ENCODE measurements around the gene HRH1. TPM values are rescaled to one million over a fixed set of nuclear protein-coding genes. Genes with fewer than 3 reads are reported as not detected.

HRH1 gene
- total and polyA plus RNA-seq, 4 donors = 3.9 to 45.1 (median 13.4) TPM

Other genes with a start within 250 kb of the HRH1 start
- 1 to 10 TPM; 1.4 to 2.3 TPM for gene SLC6A1, start 161.7 kb upstream of the HRH1 start, total RNA-seq
- 1 to 10 TPM in 1 of 2 donors, under 1 TPM in 1; 0.50 to 4.9 TPM for gene SLC6A1, start 161.7 kb upstream of the HRH1 start, polyA plus RNA-seq
- gene ATG7, start 117.9 kb downstream of the HRH1 start, total RNA-seq = 10 to 100 TPM; 46.1 to 84.1 TPM
- gene ATG7, start 117.9 kb downstream of the HRH1 start, polyA plus RNA-seq = 10 to 100 TPM in 1 of 2 donors, 1 to 10 TPM in 1; 5.1 to 12.0 TPM